ENCODE data around the gene SMPDL3A. TPM values are rescaled to one million over a fixed set of nuclear protein-coding genes. Genes with fewer than 3 reads are reported as not detected.

Gene SMPDL3A
- total RNA-seq, 1 donor from 2014 or later = 2.6 TPM

- intact Hi-C loops (cut with DNase I) = loop anchor here (5.0 kb wide), 1 partner anchor 107 kb away; no protein-coding TSS in a partner anchor
- no peak for DNase-seq (ENCODE audit: low spot score)
Measured at GRCh38 chr6:122839472-122839871, 50.4 kb downstream of the SMPDL3A start.

DNA sequence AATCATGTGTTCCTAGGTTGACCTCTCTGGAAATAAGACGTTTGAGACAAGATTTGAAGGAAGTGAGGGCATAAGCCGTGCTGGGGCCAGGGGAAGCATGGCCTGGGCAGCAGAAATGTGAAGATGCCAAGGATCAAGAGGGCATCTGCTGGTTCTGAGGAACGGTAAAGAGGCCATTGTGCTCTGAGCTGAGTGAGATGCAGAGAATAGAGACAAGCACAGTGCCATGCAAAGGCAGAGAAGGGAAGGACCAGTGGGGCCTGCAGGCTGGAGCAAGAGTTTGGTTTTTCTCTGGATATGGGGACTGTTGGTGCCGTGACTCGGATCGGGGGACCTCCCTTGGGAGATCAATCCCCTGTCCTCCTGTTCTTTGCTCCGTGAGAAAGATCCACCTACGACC lies 50.8 kb downstream of the SMPDL3A start:
- intact Hi-C loops (cut with DNase I) = loop anchor here (5.0 kb wide), 1 partner anchor 108 kb away; no protein-coding TSS in a partner anchor
- no peak for DNase-seq (ENCODE audit: low spot score)

- intact Hi-C loops (cut with DNase I) = no loop called here
- no peak for DNase-seq (ENCODE audit: low spot score)
Measured at GRCh38 chr6:122845464-122845863, 56.4 kb downstream of the SMPDL3A start.

DNA sequence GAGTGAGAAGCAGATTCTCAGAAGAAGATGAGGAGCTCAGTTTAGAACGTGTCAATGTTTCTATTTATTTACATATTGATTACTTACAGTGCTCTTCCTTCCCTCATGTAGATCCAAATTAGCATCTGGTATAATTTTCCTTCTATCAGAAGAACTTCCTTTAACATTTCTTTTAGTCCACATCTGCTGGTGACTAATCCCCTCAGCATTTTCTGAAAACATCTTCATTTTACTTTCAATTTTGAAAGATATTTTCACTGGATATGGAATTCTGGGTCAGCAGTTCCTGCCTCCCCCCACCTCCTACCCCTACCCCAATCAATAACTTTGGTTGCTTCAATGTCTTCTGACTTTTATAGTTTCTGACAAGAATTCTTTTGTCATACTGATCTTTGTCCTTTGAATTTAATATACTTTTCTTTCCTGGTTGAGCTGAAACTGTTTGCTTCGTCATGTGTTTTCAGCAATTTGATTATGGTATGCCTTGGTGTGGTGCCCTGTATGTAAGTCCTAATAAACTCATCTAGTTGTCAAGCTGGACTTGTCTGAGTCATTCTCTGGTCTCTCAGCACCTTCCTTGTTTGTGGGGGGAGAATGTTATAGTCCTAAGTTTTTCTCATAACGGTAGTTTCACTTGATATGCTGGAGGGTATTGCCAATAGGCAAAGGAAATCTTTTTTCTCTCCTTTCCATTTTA lies 57.0 kb downstream of the SMPDL3A start:
- DNase-seq (ENCODE audit: low spot score) = no peak
- intact Hi-C loops (cut with DNase I) = no loop called here

DNA sequence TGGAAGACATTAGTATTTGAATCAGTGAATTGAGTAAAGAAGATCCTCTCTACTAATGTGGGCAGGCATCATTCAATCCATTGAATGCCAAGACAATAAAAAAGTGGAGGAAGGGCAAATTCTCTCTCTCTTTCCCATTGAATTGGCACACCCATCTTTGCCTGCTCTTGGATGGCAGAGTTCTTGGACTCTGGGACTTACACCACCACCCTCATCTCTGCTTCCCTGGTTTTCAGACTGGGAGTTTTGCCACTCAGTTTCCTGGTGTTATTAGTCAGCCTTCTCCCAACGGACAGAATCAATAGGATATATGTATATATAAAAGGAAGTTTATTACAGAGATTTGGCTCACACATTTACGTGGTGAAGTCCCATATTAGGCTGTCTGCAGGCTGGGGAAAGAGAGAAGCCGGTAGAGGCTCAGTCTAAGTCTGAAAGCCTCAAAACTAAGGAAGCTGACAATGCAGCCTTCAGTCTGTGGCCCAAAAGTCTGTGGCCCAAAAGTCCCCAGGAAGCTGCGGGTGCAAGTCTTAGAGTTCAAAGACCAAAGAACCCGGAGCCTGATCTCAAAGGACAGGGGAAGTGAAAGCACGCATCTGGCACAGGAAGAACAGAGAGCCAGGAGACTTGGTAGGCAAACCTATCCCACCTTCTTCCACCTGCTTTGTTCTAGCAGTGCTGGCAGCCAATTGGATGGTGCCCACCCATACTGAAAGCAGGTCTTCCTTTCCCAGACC lies 64.4 kb downstream of the SMPDL3A start:
- intact Hi-C loops (cut with DNase I) = no loop called here

More for the DNA sequence above, 64.4 kb downstream of the SMPDL3A start:
- DNase-seq (ENCODE audit: low spot score) = no peak

Other genes with a start within 250 kb of the SMPDL3A start
- 0.38 TPM for gene PKIB, start 178.9 kb upstream of the SMPDL3A start, total RNA-seq
- not detected for gene FABP7, start 9.5 kb upstream of the SMPDL3A start, total RNA-seq
- gene CLVS2, start 207.0 kb downstream of the SMPDL3A start, total RNA-seq = not detected